GM12878 (cell line): Measurements from ENCODE around the gene FGFR2. TPM values are rescaled to one million over a fixed set of nuclear protein-coding genes. Genes with fewer than 3 reads are reported as not detected.

Experiments used
- ATAC-seq: fragments of 200-7000 bp; cut with Tn5 transposase; 3 replicates; pipeline ENCODE4 v1.9.1; 2020; ENCODE audit warnings: mild to moderate bottlenecking, moderate library complexity
- BruUV-seq: library from RNA; stranded (reverse); fragments of 400-500 nt; replicated peaks from 2 replicates; lab custom pipeline; 2021; lab: Mats Ljungman, UMichigan
- CTCF ChIA-PET: fragments of 300-600 bp; sonication (Branson Sonifier 250); formaldehyde crosslinking; extraction: SDS; loops from one replicate; lab custom pipeline; 2021; ENCODE audit warnings: inconsistent platforms; lab: Yijun Ruan, JAX
- POLR2A ChIA-PET: fragments of 350-600 bp; formaldehyde crosslinking; extraction: SDS; loops from one replicate; lab custom pipeline; 2021; ENCODE audit warnings: inconsistent platforms; lab: Charles Lee
- RAD21 ChIA-PET: fragments of 300-600 bp; sonication (Branson Sonifier 250); formaldehyde crosslinking; loops from one replicate; lab custom pipeline; 2023; ENCODE audit warnings: antibody characterized with exemption; ENCODE audit not compliant: unreplicated experiment; lab: Charles Lee
- SMC1A ChIA-PET: fragments of 300-600 bp; sonication (Branson Sonifier 250); formaldehyde crosslinking; loops from one replicate; lab custom pipeline; 2023; ENCODE audit not compliant: unreplicated experiment, uncharacterized antibody; lab: Charles Lee
- DNase-seq: peaks from one replicate; pipeline ENCODE4 v3.0.0-alpha.2; 2011; ENCODE audit warnings: low read depth, low spot score
- FAIRE-seq: peaks from 3 replicates; lab custom pipeline; 2011; peaks lifted over from hg19 to GRCh38; lab: Jason Lieb, UNC
- H2AFZ ChIP-seq: 2 replicates; pipeline ENCODE4 v1.6.0; 2011; ENCODE audit warnings: low read depth, low read length, control low read depth; ENCODE audit not compliant: control insufficient read depth
- H3K27ac ChIP-seq: 2 replicates; pipeline ENCODE4 v1.5.1; 2011; ENCODE audit warnings: control low read depth; ENCODE audit not compliant: control insufficient read depth, insufficient read depth
- H3K27me3 ChIP-seq, 2 experiments: replicated peaks in 1 of 2; 2 replicates each; pipeline versions ENCODE4 v1.6.0 to v1.6.1; 2011; ENCODE audit warnings: low read length in 1 of 2; ENCODE audit not compliant: control insufficient read depth in 2 of 2, insufficient read depth in 2 of 2
- H3K36me3 ChIP-seq, 2 experiments: 2 replicates each; pipeline ENCODE4 v1.5.1; 2011; ENCODE audit warnings: low read length in 1 of 2; ENCODE audit not compliant: control insufficient read depth in 2 of 2, insufficient read depth in 2 of 2
- H3K4me1 ChIP-seq: 2 replicates; pipeline ENCODE4 v1.6.1; 2011; ENCODE audit warnings: mild to moderate bottlenecking, low read length, moderate library complexity, mixed read lengths; ENCODE audit not compliant: control insufficient read depth, insufficient read depth
- H3K4me2 ChIP-seq: 2 replicates; pipeline ENCODE4 v1.6.0; 2011; ENCODE audit warnings: control low read depth; ENCODE audit not compliant: control insufficient read depth, insufficient read depth
- H3K4me3 ChIP-seq: fragments of 200-600 bp; sonication (generic); 2 replicates; pipeline ENCODE4 v1.5.1; 2016
- H3K79me2 ChIP-seq: 2 replicates; pipeline ENCODE4 v1.6.0; 2011; ENCODE audit warnings: low read length; ENCODE audit not compliant: control insufficient read depth, insufficient read depth
- H3K9ac ChIP-seq: 2 replicates; pipeline ENCODE4 v1.8.0; 2011; ENCODE audit warnings: low read length, control low read depth, mixed read lengths; ENCODE audit not compliant: control insufficient read depth, insufficient read depth
- H3K9me3 ChIP-seq: replicated peaks from 3 replicates; pipeline ENCODE4 v1.5.1; 2011; ENCODE audit warnings: mild to moderate bottlenecking, low read length; ENCODE audit not compliant: control insufficient read depth, insufficient read depth
- H4K20me1 ChIP-seq: 2 replicates; pipeline ENCODE4 v1.6.0; 2011; ENCODE audit not compliant: control insufficient read depth, insufficient read depth
- BACH1 ChIP-seq: fragments of 450-650 bp; IDR thresholded peaks from 2 replicates; pipeline ENCODE4 v1.6.1; 2017; ENCODE audit warnings: mild to moderate bottlenecking, borderline replicate concordance
- BHLHE40 ChIP-seq, 2 experiments: fragments of 450-650 bp in 1 of 2; IDR thresholded peaks; 2 replicates each; pipeline ENCODE4 v1.6.1; 2011 to 2017; ENCODE audit warnings: low read depth in 2 of 2, borderline replicate concordance in 1 of 2, improper control_type of control experiment in 1 of 2, low read length in 1 of 2, mild to moderate bottlenecking in 1 of 2
- ESRRA ChIP-seq: IDR thresholded peaks from 2 replicates; pipeline ENCODE4 v1.6.1; 2012; ENCODE audit warnings: mild to moderate bottlenecking, low read length, improper control_type of control experiment
- ETV6 ChIP-seq, 2 experiments: fragments of 450-650 bp in 1 of 2; IDR thresholded peaks in 1 of 2; conservative IDR thresholded peaks in 1 of 2; 2 replicates each; pipeline ENCODE4 v1.6.1; 2014; ENCODE audit warnings: antibody characterized with exemption in 1 of 2, borderline replicate concordance in 1 of 2, low read depth in 1 of 2, mild to moderate bottlenecking in 1 of 2, moderate library complexity in 1 of 2
- FOXK2 ChIP-seq: fragments of 450-650 bp; IDR thresholded peaks from 2 replicates; pipeline ENCODE4 v1.6.1; 2017; ENCODE audit warnings: mild to moderate bottlenecking, moderate library complexity
- KAT2A ChIP-seq: conservative IDR thresholded peaks from 2 replicates; pipeline ENCODE4 v1.6.1; 2011; ENCODE audit warnings: low read depth, low read length; ENCODE audit not compliant: control insufficient read depth
- NFYB ChIP-seq: IDR thresholded peaks from 2 replicates; pipeline ENCODE4 v1.6.1; 2011; ENCODE audit warnings: low read depth, mild to moderate bottlenecking, low read length, improper control_type of control experiment, moderate library complexity; ENCODE audit not compliant: insufficient read depth
- NR2C2 ChIP-seq: IDR thresholded peaks from 2 replicates; pipeline ENCODE4 v1.6.1; 2011; ENCODE audit warnings: borderline replicate concordance, low read depth; ENCODE audit not compliant: control insufficient read depth, insufficient read length
- SMARCA5 ChIP-seq: fragments of 450-650 bp; IDR thresholded peaks from 2 replicates; pipeline ENCODE4 v1.6.1; 2017; ENCODE audit warnings: mild to moderate bottlenecking
- SMC3 ChIP-seq: IDR thresholded peaks from 2 replicates; pipeline ENCODE4 v1.6.1; 2011; ENCODE audit warnings: low read length, improper control_type of control experiment, borderline replicate concordance
- SUZ12 ChIP-seq: fragments of 200-600 bp; sonication (generic); IDR thresholded peaks from one replicate; pipeline ENCODE4 v1.6.1; 2018; ENCODE audit warnings: antibody characterized with exemption, mild to moderate bottlenecking; ENCODE audit not compliant: unreplicated experiment
- TBL1XR1 ChIP-seq: IDR thresholded peaks from 2 replicates; pipeline ENCODE4 v1.6.1; 2012; ENCODE audit warnings: low read depth, low read length, improper control_type of control experiment
- TCF7 ChIP-seq: IDR thresholded peaks from 2 replicates; pipeline ENCODE4 v1.6.1; 2014; ENCODE audit warnings: antibody characterized with exemption, borderline replicate concordance
- ZNF207 ChIP-seq: fragments of 450-650 bp; IDR thresholded peaks from 2 replicates; pipeline ENCODE4 v1.6.1; 2014; ENCODE audit warnings: antibody characterized with exemption, mild to moderate bottlenecking, borderline replicate concordance
- ZNF384 ChIP-seq: IDR thresholded peaks from 2 replicates; pipeline ENCODE4 v1.6.1; 2012; ENCODE audit warnings: low read depth, mild to moderate bottlenecking, low read length, improper control_type of control experiment, borderline replicate concordance
- ZNF687 ChIP-seq: fragments of 450-650 bp; IDR thresholded peaks from 2 replicates; pipeline ENCODE4 v1.6.1; 2017; ENCODE audit warnings: mild to moderate bottlenecking, moderate library complexity
- WGBS: methylation state at CpG from one replicate; pipeline ENCODE4 v1.1.6; 2016; ENCODE audit warnings: low lambda C conversion rate; ENCODE audit not compliant: insufficient replicate concordance, insufficient coverage; ENCODE audit errors: missing lambda C conversion rate; 5-methylcytosine and 5-hydroxymethylcytosine counted together
- in situ Hi-C: fragments of 300-500 bp; cut with MboI; formaldehyde crosslinking; loops from 9 replicates; pipeline ENCODE4 v1.14.3; 2018; ENCODE audit warnings: mixed read lengths
- intact Hi-C: fragments of 100-400 bp; cut with micrococcal nuclease; formaldehyde crosslinking; loops from one replicate; pipeline ENCODE4 v1.14.2; 2022; ENCODE audit not compliant: unreplicated experiment
- polyA plus RNA-seq, 11 experiments: library from polyadenylated mRNA; depleted of rRNA in 4 of 11; unstranded in 6 of 11; stranded (reverse) in 5 of 11; fragments of >200 nt; fragmentation: Nextera tagmentation in 4 of 11; fragmentation: Illumina TruSeq in 1 of 11; extraction: Ambion mirVana in 4 of 11; extraction: Trizol in 1 of 11; gene quantifications; 1 replicate in 1 of 11; 2 replicates in 10 of 11; pipeline versions ENCODE4 v1.2.1 to v1.2.3, GENCODE V29; 2011 to 2016; ENCODE audit warnings: inconsistent platforms in 2 of 11, missing spikeins in 2 of 11, low read depth in 1 of 11
- total RNA-seq, 4 experiments: library from RNA; depleted of rRNA in 3 of 4; stranded (reverse); fragments of >200 nt in 3 of 4; fragmentation: Illumina TruSeq in 1 of 4; extraction: Trizol in 1 of 4; gene quantifications; 2 replicates each; pipeline versions ENCODE4 v1.2.1 to v1.2.3, GENCODE V29; 2013 to 2021
- TF ChIP-seq, protein P1 (sequence below): fragments of 450-650 bp; IDR thresholded peaks from 2 replicates; pipeline ENCODE4 v1.6.1; 2018; ENCODE audit warnings: borderline replicate concordance, mild to moderate bottlenecking; ENCODE audit not compliant: partially characterized antibody

Gene FGFR2
- total and polyA plus RNA-seq, 10 of the 15 experiments (the other 5 are each of a cell fraction or from before 2014, with no cell fraction given) = 0.04 to 0.15 TPM; not detected in 8

DNA sequence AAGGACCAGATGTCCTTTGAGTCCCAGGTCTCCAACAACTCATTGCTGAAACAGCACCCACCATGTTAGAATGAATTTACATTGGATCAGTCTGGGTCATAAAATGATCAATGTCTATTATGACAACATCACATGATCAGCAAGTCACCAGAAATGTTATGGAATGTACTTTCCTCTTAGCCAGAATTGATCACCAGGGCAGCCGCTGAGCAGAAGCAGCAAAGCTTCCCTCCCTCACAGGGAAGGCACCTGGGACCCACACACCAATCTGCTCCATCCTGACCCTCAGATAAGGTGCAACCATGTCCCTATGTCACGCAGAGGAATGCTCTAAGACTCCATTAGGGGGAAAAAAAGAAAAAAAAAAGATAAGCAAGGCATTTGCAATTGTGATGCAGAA, 30.0 kb downstream of the FGFR2 start:
- H3K4me1 ChIP-seq = no peaks in the 10 kb centered on the region
- ChIA-PET CTCF (no interaction called here), RAD21 (no interaction called here), SMC1A (no interaction called here), POLR2A (no interaction called here)
- no peaks in the 10 kb centered on the region for H3K9me3 ChIP-seq
- WGBS = 25% methylated on average over 2 of the region's 2 CpGs
- H3K79me2 ChIP-seq = no peaks in the 10 kb centered on the region
- H3K4me3 ChIP-seq = no peak overlapping the region
- H4K20me1 ChIP-seq = no peaks in the 10 kb centered on the region
- intact Hi-C loops (no loop called here), in situ Hi-C loops (no loop called here)
- H3K36me3 ChIP-seq = no peaks in the 10 kb centered on the region
- H3K27me3 ChIP-seq = no peaks in the 10 kb centered on the region
- no peak overlapping the region for H3K27ac ChIP-seq
- ATAC-seq (no peak), DNase-seq (no peak), FAIRE-seq (no peak)
- H3K4me2 ChIP-seq = no peak overlapping the region
- no peak overlapping the region for H2AFZ ChIP-seq
- no peak overlapping the region for H3K9ac ChIP-seq
- BruUV-seq = no TSS peak
- no peak for TF ChIP-seq NFYB
- no peak for TF ChIP-seq SUZ12
- TF ChIP-seq ZNF384 = no peak
- no peak for TF ChIP-seq ZNF687
- no peak for TF ChIP-seq SMC3
- TF ChIP-seq NR2C2 = no peak
- TF ChIP-seq TBL1XR1 = no peak
- no peak for TF ChIP-seq SMARCA5
- no peak for TF ChIP-seq TCF7
- no peak for TF ChIP-seq BHLHE40 (IDR thresholded peaks at IDR 0.05; ENCODE audit: borderline replicate concordance in 1 of 2, low read depth in 2 of 2, low read length in 1 of 2)
- no peak for TF ChIP-seq FOXK2
- TF ChIP-seq ESRRA = no peak
- TF ChIP-seq, protein P1, sequence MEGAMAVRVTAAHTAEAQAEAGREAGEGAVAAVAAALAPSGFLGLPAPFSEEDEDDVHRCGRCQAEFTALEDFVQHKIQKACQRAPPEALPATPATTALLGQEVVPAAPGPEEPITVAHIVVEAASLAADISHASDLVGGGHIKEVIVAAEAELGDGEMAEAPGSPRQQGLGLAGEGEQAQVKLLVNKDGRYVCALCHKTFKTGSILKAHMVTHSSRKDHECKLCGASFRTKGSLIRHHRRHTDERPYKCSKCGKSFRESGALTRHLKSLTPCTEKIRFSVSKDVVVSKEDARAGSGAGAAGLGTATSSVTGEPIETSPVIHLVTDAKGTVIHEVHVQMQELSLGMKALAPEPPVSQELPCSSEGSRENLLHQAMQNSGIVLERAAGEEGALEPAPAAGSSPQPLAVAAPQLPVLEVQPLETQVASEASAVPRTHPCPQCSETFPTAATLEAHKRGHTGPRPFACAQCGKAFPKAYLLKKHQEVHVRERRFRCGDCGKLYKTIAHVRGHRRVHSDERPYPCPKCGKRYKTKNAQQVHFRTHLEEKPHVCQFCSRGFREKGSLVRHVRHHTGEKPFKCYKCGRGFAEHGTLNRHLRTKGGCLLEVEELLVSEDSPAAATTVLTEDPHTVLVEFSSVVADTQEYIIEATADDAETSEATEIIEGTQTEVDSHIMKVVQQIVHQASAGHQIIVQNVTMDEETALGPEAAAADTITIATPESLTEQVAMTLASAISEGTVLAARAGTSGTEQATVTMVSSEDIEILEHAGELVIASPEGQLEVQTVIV = no peak
- TF ChIP-seq BACH1 = no peak
- no peak for TF ChIP-seq ZNF207
- TF ChIP-seq ETV6 (conservative IDR thresholded peaks at IDR 0.05 in 1 of 2, IDR thresholded peaks at IDR 0.05 in 1 of 2; ENCODE audit: borderline replicate concordance in 1 of 2, low read depth in 1 of 2) = no peak
- TF ChIP-seq KAT2A = no peak
